HG03095 (cell line): ENCODE data around the gene PTGDR2.

Experiments used
- ATAC-seq: cut with Tn5 transposase; IDR thresholded peaks from one replicate; pipeline ENCODE4 v1.9.1; 2021; ENCODE audit warnings: moderate library complexity; ENCODE audit not compliant: unreplicated experiment

The PTGDR2 gene

DNA sequence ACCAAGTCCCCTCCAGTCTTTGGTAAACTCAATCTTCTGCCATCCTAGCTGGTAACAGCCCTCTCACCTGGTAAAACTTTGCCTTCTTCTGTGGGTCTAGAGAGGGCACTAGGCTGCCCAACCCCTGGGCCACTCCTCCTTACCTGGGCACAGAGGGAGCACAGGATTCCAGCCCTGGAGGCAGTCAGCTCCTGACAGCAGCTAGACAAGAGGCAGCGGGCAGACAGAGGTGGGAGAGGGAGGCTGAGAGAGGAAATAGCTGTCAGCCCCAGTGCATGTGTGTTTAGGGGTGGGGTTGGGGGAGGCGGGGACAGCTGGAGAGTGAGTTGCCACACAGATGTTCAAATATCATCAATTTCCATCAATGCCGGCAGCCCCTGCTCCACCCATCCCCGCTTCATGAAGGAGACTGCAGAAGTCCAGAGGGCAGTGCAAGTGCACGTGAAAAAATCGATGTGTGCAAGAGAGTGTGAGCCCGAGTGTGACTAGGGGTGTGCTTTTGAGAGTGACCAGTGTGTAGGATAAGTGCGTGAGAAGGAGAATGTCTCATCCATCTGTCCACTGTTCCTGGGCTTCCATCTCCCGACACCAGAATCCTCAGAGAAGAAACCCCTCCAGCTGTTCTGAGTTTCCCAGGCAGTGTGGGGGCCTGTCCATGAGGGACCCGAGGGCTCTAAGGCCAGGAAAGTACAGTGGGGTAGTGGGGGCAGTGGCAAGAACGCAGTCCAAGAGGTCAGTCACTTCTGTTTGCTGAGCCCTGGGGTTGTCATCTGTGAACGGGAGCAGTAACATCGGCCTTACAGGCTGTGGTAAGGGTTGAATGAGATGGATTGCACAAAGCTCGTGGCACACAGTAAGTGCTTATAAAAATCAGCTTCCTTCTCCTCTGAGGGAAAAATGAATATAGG, at the start of gene PTGDR2:
Gene PTGDR2 (minus strand): TSS at position 225 of the 908 bp plus-strand sequence. CDS start 2,228 bp downstream, outside the sequence.
- no peak for ATAC-seq

DNA sequence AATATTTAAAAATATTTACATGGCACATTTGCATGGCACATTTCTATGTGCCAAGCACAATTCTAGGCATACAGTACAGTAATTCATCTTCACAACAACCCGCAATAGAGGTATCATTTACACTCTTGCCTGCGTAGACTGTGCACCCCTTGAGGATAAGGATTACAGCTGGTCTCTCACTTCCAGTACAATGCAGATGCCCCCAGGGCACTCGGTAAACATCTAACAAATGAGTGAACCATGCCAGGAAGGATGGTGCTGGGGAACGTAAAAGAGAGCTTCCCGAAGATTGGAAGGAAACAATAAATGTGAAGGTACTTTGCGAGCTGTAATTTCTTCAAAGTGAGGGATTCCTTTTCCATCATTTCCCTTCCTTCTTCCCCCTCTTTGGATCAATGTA, 49.3 kb upstream of the PTGDR2 start:
- no peak for ATAC-seq

DNA sequence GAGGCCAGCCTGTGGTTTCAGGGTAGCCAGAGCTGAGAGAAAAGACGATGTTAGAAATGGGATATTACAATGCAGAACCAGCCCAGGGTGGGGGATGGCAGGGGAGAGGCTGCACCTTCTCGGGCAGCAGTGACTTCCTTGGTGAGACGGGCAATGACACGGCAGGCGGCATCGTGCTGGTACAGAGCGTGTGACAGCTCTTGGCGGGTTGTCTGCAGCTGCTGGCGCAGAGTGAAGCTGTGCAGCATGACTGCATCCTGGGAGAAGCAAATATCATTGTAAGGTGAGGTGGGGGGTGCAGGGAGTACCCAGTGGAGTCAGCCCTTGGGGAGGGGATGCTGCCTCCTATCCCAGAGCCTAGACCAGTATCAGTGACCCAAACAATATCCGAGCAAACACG, 46.9 kb upstream of the PTGDR2 start:
- ATAC-seq: no peak

DNA sequence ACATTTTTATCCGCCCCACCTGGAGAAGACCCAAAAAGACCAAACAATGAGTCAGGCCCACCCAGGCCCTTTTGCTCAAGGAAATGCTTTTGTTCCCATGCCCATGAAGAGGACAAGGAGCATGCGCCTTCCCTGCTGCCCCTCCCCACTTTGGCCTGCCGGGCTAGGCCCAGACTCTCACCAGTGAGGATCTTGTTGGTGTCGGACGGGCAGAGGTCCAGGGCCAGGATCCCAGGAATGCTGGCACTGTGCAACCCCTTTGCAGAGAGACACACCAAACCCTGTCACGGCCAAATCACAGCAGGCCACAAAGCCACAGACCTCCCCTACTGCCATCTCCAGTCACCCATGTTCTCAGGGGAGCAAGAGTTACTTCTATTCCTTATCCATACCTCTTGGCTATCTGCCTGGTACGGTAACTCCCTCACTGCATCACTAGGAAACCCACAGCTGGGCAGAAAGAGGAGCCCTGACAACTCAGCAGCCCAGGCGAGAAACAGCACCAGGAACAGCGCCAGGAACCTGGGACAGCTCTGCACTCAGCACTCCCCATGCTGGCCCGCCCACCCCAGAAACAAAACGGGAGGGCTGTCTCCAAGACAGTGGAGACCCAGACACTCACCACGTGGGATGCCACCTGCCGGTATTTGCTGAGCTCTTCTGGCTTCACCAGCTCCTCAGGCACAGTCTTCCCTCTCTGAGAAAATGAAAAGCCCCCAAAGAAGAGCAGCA, 45.1 kb upstream of the PTGDR2 start:
- no peak for ATAC-seq

DNA sequence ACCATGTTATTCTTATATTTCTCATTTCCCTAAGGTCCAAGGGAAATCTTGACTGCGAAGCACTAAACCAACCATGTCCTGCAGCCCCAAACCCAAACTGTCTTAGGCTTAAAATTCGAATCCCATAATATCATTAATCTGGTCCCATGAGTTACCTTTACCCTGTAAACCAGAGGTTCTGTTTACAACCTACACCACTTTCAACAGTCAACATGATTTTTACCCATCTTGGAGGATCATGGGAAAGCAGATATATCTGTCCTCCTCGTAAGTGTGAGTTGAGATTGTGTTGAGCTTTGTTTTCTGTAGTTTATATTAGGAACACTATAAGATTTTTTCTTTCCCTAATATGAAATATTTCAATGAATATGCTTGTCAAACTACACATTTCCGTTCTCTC, 44.2 kb upstream of the PTGDR2 start:
- ATAC-seq: no peak

DNA sequence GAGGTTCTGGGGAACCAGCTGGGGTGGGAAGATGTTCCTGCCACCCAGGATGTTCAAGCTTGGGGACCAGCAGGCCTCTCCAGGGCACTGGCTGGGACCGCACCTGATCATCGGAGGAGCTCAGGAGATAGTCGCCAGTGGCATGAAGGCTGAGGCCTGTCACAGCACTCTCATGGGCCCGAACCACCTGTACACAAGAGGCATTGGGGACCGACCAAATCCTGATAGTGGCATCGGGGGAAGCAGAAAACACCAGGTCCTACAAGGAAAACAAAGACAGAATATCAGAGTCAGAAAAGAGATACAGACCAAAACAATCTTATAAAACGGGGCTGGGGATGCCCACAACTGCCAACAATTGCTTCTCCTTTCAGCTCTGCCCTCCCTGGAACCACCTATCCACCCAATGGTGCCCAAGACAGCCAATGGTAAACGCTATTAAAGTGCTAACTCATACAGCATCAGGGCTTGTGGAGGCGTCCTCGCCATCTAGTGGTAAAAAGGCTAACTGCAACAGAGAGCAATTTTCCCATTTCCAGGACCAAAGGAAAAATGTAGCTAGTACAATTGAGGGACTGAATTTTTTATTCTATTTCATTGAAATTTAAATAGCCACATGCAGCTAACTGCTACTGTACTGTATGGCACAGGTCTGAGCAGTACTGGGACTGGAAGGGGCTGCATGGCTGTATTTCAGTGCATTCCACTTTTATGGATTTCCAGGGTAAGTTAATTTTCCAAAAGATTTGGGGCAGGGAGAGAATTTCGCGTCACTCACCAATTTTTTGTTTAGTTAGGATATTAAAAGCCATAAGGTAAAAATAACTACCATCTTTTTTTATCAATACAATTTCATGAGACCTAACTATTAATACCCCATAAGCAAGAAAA, 43.5 kb upstream of the PTGDR2 start:
- ATAC-seq: no peak

DNA sequence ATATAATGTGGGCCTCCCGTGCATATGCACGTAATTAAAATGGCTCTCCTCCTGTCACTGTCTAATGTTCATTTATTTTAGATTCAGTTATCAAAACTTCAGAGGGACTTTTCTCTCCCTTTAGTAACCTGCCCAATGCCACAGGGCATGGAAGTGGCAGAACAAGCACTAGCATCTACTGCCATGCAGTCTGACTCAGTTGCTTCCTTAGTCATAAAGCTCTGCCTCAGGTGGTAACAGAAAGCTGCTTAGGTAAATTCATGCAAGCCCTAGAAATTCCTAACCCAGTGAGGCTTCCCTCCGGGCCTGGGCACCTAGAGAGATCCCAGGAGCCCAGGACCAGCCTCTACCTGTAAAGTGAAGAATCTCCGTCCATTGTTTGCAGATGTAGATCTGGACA, 41.7 kb upstream of the PTGDR2 start:
- ATAC-seq: no peak

DNA sequence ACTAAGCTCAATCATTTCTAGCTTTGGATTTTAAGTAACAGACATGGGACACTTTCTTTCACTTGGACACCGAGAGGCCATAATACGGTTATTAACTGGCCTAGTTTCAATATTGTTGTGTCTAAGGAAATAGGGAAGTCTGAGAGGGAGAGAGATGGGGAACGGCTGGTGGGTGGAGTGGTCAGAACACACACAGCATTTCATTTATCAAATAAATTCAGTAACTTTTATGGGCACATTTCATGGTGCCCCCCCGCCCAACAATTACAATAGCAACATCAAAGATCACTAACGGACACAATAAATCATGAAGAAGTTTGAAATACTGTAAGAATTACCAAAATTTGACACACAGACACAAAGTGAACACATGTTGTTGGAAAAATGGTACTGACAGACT, 39.9 kb upstream of the PTGDR2 start:
- no peak for ATAC-seq

DNA sequence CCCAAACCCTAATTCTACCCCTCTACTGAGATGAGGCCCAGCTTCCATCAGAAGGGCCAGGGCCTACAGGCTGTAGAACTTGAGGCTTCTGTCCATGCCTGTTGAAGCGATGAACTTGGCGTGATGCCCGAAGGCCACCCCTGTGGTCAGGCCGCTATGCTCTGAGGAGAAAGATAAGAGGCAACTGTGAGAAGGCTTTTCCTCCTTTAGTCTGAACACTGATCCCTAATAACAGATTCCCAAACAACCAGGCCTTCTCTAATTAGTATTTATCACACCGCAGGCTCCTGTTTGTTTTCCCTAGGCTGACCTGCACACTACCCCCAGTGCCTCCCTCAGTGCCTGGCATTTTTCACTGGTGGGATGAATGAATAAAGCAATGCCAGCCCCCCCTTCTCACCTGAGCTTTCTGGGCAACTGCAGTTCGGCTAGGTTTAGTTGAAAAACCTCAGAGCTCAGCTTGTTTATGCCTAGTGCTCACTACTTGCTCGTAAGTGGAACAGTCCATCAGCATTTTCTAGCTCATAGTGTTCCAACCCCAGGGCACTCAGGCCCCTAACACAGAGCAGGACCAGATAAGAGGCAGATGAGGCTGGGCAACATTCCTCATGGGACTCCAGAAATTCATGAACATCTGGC, 35.5 kb upstream of the PTGDR2 start:
- no peak for ATAC-seq

DNA sequence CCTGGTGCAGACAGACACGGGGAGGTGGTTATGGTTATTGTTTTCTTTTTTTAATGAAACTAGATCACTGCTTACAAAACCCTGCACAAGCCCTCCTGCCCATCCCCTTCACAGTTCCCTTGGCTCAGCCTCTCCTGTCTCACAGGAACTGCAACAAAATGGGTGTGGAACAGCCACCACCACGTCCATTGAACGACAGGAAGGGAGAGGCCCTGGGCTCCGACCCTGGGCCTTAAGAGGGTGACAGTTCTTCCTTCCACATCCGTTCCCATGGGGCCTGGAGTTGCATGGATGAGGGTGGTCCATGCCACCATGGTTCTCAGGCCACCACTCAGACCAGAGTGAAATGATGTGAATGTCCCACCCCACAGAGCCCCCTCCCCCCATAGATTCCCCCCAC, 34.9 kb upstream of the PTGDR2 start:
- ATAC-seq: no peak

DNA sequence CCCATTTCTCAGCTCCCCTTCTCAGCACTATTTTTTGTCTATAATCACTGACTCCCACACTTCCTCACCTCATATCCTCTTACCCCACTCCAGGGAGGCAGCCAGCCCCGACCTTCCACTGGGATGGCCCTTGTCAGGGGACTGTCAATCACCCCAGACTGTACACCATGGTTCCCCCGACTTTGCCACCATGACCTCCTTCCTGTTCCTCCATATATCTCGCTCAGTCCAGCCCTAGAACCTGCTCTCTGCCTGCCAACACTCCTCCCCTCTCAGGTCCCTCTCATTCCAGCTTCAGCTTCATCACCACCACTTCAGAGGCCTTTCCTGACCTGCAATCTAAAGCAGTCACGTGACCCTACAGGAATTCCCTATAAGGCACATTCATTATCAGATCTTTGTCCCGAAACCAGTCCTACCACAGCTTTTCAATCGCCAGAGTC, 34.1 kb upstream of the PTGDR2 start:
- no peak for ATAC-seq

DNA sequence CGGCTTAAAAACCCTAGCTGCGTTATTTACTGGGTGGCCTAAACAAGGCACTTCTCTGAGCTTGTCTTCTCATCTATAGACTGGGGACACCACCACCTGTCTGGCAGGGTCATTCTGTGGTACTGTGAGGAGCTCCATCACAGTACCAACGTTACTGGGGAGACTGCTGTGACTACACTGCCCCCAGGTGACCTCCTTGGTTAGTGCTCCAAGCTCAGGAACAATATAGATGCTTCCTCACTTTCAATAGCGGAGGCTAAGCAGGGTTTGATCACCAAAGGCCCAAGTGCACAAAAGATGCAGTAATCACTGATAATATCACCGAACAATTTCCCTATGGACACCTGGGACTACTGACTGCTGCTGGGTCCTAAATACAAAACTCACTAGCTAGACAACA, 31.8 kb upstream of the PTGDR2 start:
- no peak for ATAC-seq

DNA sequence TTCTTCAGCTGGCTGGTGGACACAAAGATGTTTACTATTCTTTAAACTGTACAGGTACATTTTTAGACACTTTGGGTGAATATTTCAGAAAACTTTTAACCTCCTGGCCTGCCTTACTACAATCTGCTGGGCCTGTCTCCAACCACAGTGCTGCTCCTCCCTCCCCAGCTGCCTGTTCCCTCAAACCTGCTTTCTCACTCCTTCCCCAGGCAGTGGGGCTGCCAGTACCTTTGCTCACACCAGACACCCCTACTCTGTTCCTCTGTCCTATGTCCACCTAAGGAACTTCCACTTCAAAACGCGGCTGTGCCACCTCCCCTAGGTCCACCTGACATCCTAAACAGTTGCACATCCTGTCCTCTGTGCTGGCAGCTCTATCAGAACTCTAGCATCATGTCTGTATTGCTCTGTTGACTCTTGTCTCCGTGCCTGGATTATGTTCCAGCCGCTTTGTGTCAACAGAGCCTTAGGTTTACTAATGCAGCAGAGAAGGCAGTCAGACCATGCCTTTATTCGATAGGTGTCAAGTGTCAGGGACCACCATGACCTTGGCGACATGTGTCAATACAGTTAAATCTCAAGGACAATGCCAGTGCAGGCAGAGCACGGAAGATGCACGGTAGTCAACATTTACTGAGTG, 25.0 kb upstream of the PTGDR2 start:
- no peak for ATAC-seq

DNA sequence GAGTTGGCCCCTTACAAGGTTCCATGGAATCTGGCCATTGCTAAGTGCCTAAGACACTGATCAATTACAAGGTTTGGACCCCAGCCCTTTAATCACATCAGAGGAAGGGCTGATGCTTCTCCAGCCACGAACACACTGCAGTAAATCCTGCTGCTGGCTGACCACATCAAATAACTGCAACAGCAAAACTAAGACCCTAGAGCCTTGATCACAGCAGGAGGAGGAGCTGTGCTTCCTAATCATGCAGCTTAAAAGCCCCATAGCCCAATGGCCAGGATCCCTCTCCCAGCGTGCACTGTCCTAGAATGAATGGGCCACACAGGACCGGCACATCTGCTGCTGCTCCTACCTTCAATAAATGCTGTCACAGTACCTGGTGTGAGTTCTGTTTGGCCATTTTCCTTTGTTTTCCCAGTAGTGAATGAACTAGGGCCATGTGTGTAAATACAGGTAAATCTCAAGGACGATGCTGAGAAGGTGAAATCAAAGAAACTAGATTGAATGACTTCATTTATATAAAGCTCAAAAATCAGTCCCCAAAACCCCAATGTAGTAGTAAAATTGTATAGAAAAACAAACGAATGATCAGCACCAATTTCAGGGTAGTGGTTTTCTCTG, 24.3 kb upstream of the PTGDR2 start:
- ATAC-seq: no peak

DNA sequence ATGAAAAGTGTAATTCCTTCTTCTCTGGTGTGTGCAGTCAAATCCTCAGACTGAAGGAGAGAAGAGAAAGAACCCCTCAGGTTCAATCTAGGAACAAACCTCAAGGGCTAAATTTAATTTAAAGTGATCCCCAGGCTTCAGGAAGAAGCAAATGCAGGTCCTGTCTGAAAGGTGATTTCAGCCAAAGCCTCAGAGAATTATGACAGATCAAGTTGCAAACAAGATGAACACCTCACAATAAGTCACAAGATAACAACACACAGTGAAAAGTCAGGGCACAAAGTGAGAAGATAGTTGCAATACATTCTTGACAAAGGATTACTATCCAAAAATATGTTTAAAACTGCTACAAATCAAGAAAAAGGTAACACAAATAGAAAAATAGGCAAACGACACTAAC, 23.4 kb upstream of the PTGDR2 start:
- ATAC-seq: no peak

DNA sequence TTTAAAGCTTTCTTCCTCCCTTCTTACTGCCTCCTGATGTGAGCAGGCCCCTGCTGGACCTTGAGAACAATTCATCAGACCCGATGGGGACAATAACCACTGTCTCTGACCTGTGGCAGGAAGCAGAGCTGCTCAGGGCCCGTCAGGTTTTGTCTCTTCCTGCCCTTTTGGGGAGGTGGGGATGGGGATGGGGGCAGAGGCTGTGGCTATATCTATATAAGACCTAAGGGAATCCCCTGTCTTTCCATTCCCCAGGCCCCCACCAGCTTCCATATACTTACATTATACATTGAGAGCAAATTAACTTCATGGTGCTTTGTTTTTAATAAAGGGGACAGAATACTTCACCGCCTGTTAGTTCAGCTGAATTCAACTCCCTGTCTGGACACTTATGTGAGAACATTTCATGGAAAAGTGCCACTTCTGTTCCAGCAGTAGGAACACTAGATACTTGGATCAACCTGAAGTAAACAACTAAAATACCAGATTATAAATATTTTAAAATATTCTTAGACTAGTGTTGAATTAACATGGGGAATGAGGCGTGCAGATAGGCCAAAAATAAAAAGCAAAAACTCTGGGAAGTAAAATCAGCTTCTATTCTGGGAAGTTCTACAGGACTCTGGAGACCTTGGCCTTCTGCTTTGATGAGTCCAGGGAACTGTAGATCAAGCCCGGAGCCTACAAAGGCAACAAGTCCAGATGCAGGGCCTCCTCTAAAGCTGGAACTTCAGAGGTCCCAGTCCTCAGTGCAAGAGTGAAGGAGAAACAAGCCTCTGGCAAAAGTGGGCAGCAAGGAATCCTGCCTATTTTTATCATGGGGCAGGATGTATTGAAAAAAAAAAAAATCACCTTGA, 22.7 kb upstream of the PTGDR2 start:
- ATAC-seq: no peak

DNA sequence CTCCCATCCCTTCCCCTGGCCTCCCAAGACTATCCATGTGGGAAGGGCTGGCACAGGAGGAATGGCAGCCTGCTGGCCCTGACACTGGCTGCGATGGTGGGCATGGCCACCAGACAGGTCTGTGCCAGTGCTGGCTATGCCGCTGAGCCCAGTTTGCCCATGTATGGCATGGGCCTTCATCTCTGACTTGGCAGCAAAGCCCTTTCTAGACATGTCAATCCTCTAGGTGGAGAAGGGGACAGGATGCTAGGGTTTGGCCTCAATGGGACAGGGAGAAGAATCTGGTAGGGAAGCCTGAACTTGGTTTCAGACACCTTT, 20.4 kb upstream of the PTGDR2 start:
- ATAC-seq: no peak

DNA sequence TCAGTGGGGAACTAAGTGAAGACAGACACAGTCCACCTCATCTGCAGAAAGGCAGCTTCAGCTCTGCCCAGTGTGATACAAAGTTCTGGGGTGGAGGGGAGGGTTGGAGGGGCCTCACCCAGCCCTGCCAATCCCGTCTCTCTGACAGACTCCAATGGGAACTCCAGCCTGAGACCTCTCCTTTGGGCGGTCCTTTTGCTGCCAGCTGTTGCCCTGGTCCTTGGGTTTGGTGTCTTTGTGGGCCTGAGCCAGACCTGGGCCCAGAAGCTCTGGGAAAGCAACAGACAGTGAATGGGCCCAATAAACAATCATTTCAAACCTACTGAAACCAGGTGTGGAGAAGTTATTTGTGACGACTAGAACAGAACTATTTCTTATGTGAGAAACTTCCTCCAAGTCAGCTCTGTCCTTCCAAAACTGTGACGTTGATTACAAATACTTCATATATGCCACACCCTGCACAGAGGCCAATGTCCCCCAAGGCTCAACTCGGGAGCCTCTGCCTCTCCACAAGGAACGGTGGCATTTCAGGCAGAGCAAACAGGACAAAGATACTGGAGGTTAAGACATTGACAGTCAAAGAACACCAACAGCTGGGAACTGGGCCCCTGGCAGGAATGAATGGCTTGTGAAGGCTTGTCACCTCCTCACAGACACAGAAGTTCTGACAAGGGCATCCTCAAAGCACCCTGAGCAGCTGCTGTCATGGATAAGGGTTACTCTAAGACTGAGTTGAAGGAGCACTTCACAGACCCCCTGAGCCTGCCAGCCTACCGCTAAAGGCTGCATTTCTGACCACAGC, 19.8 kb upstream of the PTGDR2 start:
- no peak for ATAC-seq
